HepG2 (cell line): ENCODE measurements around the gene ELK1. TPM values are rescaled to one million over a fixed set of nuclear protein-coding genes. Genes with fewer than 3 reads are reported as not detected.

Experiments used
- ATAC-seq: fragments of 200-7000 bp; cut with Tn5 transposase; 3 replicates; pipeline ENCODE4 v1.9.1; 2020; ENCODE audit warnings: mild to moderate bottlenecking, moderate library complexity
- BruUV-seq: library from RNA; stranded (reverse); fragments of 400-500 nt; replicated peaks from 2 replicates; lab custom pipeline; 2021; lab: Mats Ljungman, UMichigan
- CTCF ChIA-PET: fragments of 300-600 bp; formaldehyde crosslinking; extraction: SDS; loops from one replicate; lab custom pipeline; 2021; ENCODE audit warnings: low total read pairs, inconsistent platforms, low intra/inter-chr PET ratio; lab: Yijun Ruan, JAX
- POLR2A ChIA-PET: fragments of 350-600 bp; sonication (Branson Sonifier 250); formaldehyde crosslinking; loops from one replicate; lab custom pipeline; 2020; ENCODE audit warnings: antibody characterized with exemption, inconsistent platforms; lab: Yijun Ruan, JAX
- DNase-seq: peaks from one replicate; pipeline ENCODE4 v3.0.0-alpha.2; 2015; ENCODE audit warnings: low spot score
- FAIRE-seq: peaks from 3 replicates; lab custom pipeline; 2011; peaks lifted over from hg19 to GRCh38; lab: Jason Lieb, UNC
- H2AFZ ChIP-seq: one replicate; pipeline ENCODE4 v1.6.1; 2011; ENCODE audit warnings: low read length, inconsistent platforms
- H3K27ac ChIP-seq: fragments of 300-600 bp; 3 replicates; pipeline ENCODE4 v1.8.0; 2011; ENCODE audit warnings: mixed run types, mild to moderate bottlenecking, mixed read lengths, low read length, inconsistent platforms; ENCODE audit not compliant: insufficient read depth; ENCODE audit errors: extremely low read length
- H3K27me3 ChIP-seq, 2 experiments: fragments of 200-600 bp in 1 of 2; 2 replicates in 1 of 2; 3 replicates in 1 of 2; pipeline versions ENCODE4 v1.6.0 to v1.8.0; 2011; ENCODE audit warnings: low read length in 2 of 2, mild to moderate bottlenecking in 2 of 2, moderate library complexity in 2 of 2, inconsistent platforms in 1 of 2; ENCODE audit not compliant: insufficient read depth in 2 of 2, control insufficient read depth in 1 of 2
- H3K36me3 ChIP-seq, 2 experiments: fragments of 200-600 bp in 1 of 2; replicated peaks in 1 of 2; 2 replicates in 1 of 2; 3 replicates in 1 of 2; pipeline versions ENCODE4 v1.5.1 to v1.8.0; 2011; ENCODE audit warnings: low read length in 2 of 2, inconsistent platforms in 1 of 2; ENCODE audit not compliant: insufficient read depth in 2 of 2, control insufficient read depth in 1 of 2
- H3K4me1 ChIP-seq: 2 replicates; pipeline ENCODE4 v1.5.1; 2012; ENCODE audit warnings: low read length, inconsistent platforms; ENCODE audit not compliant: insufficient read depth
- H3K4me2 ChIP-seq: 2 replicates; pipeline ENCODE4 v1.6.0; 2011; ENCODE audit warnings: low read depth, low read length, inconsistent platforms
- H3K4me3 ChIP-seq, 3 experiments: fragments of 200-600 bp in 1 of 3; sonication (generic), shearing (Covaris generic) in 1 of 3; replicated peaks in 1 of 3; 2 replicates each; pipeline ENCODE4 v1.5.1; 2011 to 2016; ENCODE audit warnings: low read length in 3 of 3, inconsistent platforms in 2 of 3, low read depth in 2 of 3, mild to moderate bottlenecking in 2 of 3, control low read depth in 1 of 3, mixed read lengths in 1 of 3; ENCODE audit not compliant: insufficient read depth in 1 of 3
- H3K79me2 ChIP-seq: one replicate; pipeline ENCODE4 v1.6.1; 2011; ENCODE audit warnings: low read length, inconsistent platforms; ENCODE audit not compliant: insufficient read depth
- H3K9ac ChIP-seq: 2 replicates; pipeline ENCODE4 v1.6.0; 2011; ENCODE audit warnings: mild to moderate bottlenecking, low read depth, low read length, inconsistent platforms; ENCODE audit not compliant: insufficient read depth
- H3K9me3 ChIP-seq: 2 replicates; pipeline ENCODE4 v1.5.1; 2012; ENCODE audit warnings: mild to moderate bottlenecking, low read length
- H4K20me1 ChIP-seq: 2 replicates; pipeline ENCODE4 v1.6.0; 2011; ENCODE audit warnings: inconsistent platforms, mild to moderate bottlenecking, low read length, moderate library complexity; ENCODE audit not compliant: insufficient read depth
- HES4 ChIP-seq: sonication (generic); formaldehyde crosslinking; IDR thresholded peaks from 2 replicates; pipeline ENCODE4 v1.9.0; 2021; ENCODE audit warnings: mild to moderate bottlenecking, missing genetic modification reagents, borderline replicate concordance
- HNF4G ChIP-seq, 2 experiments: sonication (generic) in 1 of 2; formaldehyde crosslinking in 1 of 2; IDR thresholded peaks; 2 replicates each; pipeline versions ENCODE4 v1.4.0 to v1.6.1; 2011 to 2020; ENCODE audit warnings: borderline replicate concordance in 2 of 2, low read depth in 2 of 2, mild to moderate bottlenecking in 2 of 2, low read length in 1 of 2, missing genetic modification reagents in 1 of 2, moderate library complexity in 1 of 2
- MIER3 ChIP-seq: IDR thresholded peaks from 2 replicates; pipeline ENCODE4 v1.6.1; 2016; ENCODE audit warnings: missing compliant biosample characterization, borderline replicate concordance
- STAG1 ChIP-seq: sonication (generic); formaldehyde crosslinking; IDR thresholded peaks from 2 replicates; pipeline ENCODE4 v1.4.0; 2020; ENCODE audit warnings: missing genetic modification reagents
- ZC3H13 ChIP-seq: sonication (generic); formaldehyde crosslinking; IDR thresholded peaks from 2 replicates; pipeline ENCODE4 v1.8.1; 2023; ENCODE audit warnings: mild to moderate bottlenecking, missing genetic modification reagents, moderate library complexity
- ZNF101 ChIP-seq: sonication (generic); formaldehyde crosslinking; IDR thresholded peaks from 2 replicates; pipeline ENCODE4 v1.4.0; 2020; ENCODE audit warnings: mild to moderate bottlenecking, low read depth, missing genetic modification reagents, borderline replicate concordance
- WGBS: methylation state at CpG from one replicate; pipeline ENCODE4 v1.1.6; 2017; ENCODE audit warnings: low lambda C conversion rate; 5-methylcytosine and 5-hydroxymethylcytosine counted together
- in situ Hi-C: cut with HindIII; loops from 2 replicates; pipeline ENCODE4 v1.10.0; 2017; ENCODE audit warnings: low pct_unique_long_range_greater_than_20kb; ENCODE audit not compliant: extremely low pct_ligation_motif_present
- intact Hi-C: fragments of 100-400 bp; cut with micrococcal nuclease; formaldehyde crosslinking; loops from one replicate; pipeline ENCODE4 v1.10.0; 2022; ENCODE audit not compliant: unreplicated experiment
- polyA plus RNA-seq, 8 experiments: library from polyadenylated mRNA; depleted of rRNA in 3 of 8; stranded (reverse) in 7 of 8; unstranded in 1 of 8; fragments of >200 nt; fragmentation: Illumina TruSeq in 4 of 8; extraction: Trizol in 4 of 8; gene quantifications; 2 replicates each; pipeline versions ENCODE4 v1.2.1 to v1.2.3, GENCODE V29; 2011 to 2016; ENCODE audit warnings: low read depth in 4 of 8, missing spikeins in 1 of 8, mixed read lengths in 1 of 8; ENCODE audit not compliant: insufficient read depth in 1 of 8
- total RNA-seq, 5 experiments: library from RNA; depleted of rRNA; stranded (reverse); fragments of >200 nt; fragmentation: Illumina TruSeq; extraction: Trizol; gene quantifications; 2 replicates each; pipeline ENCODE4 v1.2.3, GENCODE V29; 2016; ENCODE audit warnings: low read depth in 1 of 5
- TF ChIP-seq, protein P1 (sequence below): sonication (generic); formaldehyde crosslinking; IDR thresholded peaks from 2 replicates; pipeline ENCODE4 v1.5.0; 2020; ENCODE audit warnings: mild to moderate bottlenecking, missing genetic modification reagents, moderate library complexity

ELK1 gene
- total and polyA plus RNA-seq, 2 of the 13 experiments (the other 11 are each of a cell fraction or from before 2014, with no cell fraction given) = 4.3 to 7.2 TPM

DNA sequence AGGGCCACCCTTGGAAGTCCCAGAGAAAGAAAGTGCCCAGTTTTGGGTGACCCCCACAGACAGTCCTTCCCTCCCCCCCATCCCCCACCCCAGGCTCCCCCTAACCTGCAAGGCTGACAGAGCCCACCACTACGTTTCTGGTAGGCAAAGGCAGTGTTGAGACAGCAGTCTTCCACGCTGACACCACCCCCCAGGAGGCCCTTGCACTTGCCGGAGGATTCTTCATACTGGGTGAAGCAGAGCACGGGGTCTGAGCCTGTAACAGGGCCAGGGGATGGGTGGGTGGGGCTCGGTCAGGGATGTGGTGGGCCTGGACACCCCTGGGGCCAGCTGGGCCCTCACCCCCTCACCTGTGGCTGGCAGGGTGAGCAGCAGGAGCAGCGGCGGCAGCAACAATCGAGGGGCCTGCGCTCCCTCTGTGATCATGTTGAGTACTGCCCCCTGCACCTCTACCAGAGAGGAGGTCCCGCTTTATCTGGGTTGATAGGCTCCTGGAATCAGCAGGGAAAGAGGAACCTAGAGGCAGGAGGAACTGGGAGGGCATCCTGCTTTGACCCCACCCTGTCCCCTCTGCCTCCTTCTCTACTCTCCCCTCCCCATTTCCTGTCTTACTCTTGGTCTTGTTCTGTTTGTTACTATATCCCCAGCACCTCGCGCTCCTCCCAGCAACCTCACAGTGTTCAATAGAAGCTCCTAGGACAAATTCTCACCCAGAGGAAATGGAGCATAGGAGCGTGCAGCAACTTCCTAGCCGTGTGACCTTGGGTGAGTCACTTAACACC, 20.8 kb downstream of the ELK1 start, which contains the start of gene CFP (continued):
- TF ChIP-seq ZNF101 (CRISPR knock-in tag) (no peak), HES4 (no peak), HNF4G (IDR thresholded peaks at IDR 0.05; ENCODE audit: borderline replicate concordance, low read depth, low read length) (no peak), HNF4G (CRISPR knock-in tag; IDR thresholded peaks at IDR 0.05; ENCODE audit: borderline replicate concordance, low read depth) (no peak)

DNA sequence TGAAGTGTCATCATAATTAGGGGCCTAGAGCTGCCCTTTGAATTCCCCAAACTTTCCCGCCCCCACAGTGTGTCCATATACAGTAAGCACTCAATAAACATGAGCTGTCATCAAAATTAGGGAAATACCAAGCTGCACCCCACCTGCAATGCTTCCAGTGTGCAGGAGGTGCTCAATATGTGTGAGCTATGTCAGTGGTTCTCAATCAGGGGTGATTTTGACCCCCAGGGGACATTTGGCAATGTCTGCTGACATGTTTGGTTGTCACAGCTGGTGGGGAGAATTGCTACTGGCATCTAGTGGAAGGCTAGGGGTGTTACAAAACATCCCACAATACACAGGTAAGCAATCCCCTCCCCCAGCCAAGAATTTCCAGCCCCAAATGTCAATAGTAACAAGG, 21.4 kb downstream of the ELK1 start:
- intact Hi-C loops (no loop called here), in situ Hi-C loops (no loop called here)
- Histone ChIP-seq H3K79me2 (no peaks in the 10 kb centered on the region), H3K4me3 (no peak overlapping the region), H4K20me1 (no peaks in the 10 kb centered on the region), H3K36me3 (no peaks in the 10 kb centered on the region), H3K9ac (no peak overlapping the region), H3K27ac (no peak overlapping the region), H3K9me3 (no peaks in the 10 kb centered on the region), H3K4me2 (no peak overlapping the region), H3K4me1 (no peaks in the 10 kb centered on the region), H2AFZ (no peak overlapping the region), H3K27me3 (peaks cover 0 to 7% of the 10 kb centered on the region in 2 experiments; a peak in 1 of 5 replicates)
- ChIA-PET CTCF (no interaction called here), POLR2A (no interaction called here)
- no peak for ATAC-seq
- no TSS peak for BruUV-seq
- no CpG with 5 or more reads among the region's 1 CpG for WGBS
- no peak for DNase-seq
- TF ChIP-seq ZC3H13 (CRISPR knock-in tag) = no peak
- 0 out of 2 replicates have a peak, but pooled peaks have one; percentile 5 for TF ChIP-seq STAG1 (CRISPR knock-in tag)
- TF ChIP-seq, protein P1, sequence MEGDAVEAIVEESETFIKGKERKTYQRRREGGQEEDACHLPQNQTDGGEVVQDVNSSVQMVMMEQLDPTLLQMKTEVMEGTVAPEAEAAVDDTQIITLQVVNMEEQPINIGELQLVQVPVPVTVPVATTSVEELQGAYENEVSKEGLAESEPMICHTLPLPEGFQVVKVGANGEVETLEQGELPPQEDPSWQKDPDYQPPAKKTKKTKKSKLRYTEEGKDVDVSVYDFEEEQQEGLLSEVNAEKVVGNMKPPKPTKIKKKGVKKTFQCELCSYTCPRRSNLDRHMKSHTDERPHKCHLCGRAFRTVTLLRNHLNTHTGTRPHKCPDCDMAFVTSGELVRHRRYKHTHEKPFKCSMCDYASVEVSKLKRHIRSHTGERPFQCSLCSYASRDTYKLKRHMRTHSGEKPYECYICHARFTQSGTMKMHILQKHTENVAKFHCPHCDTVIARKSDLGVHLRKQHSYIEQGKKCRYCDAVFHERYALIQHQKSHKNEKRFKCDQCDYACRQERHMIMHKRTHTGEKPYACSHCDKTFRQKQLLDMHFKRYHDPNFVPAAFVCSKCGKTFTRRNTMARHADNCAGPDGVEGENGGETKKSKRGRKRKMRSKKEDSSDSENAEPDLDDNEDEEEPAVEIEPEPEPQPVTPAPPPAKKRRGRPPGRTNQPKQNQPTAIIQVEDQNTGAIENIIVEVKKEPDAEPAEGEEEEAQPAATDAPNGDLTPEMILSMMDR (CRISPR knock-in tag) = 0 out of 2 replicates have a peak, but pooled peaks have one; percentile 21
- TF ChIP-seq MIER3 (CRISPR knock-in tag) = no peak
- FAIRE-seq = no peak
